H9 (cell line): Measurements from ENCODE around the gene ZFR2. TPM values are rescaled to one million over a fixed set of nuclear protein-coding genes. Genes with fewer than 3 reads are reported as not detected.

ENCODE experiments used
- DNase-seq: peaks from one replicate; pipeline ENCODE4 v3.0.0-alpha.2; 2017
- H2AFZ ChIP-seq: one replicate; pipeline ENCODE4 v1.6.1; 2013; ENCODE audit warnings: mild to moderate bottlenecking, low read length, control low read depth, moderate library complexity
- H2AK5ac ChIP-seq: 2 replicates; pipeline ENCODE4 v1.6.1; 2013; ENCODE audit warnings: low read length, control low read depth, mixed read lengths; ENCODE audit not compliant: insufficient read length
- H2BK120ac ChIP-seq: one replicate; pipeline ENCODE4 v1.6.1; 2013; ENCODE audit warnings: low read depth, mild to moderate bottlenecking, low read length, control low read depth, inconsistent platforms; ENCODE audit not compliant: poor library complexity, severe bottlenecking
- H2BK12ac ChIP-seq: 2 replicates; pipeline ENCODE4 v1.6.1; 2013; ENCODE audit warnings: low read length, control low read depth, mixed read lengths, low read depth; ENCODE audit not compliant: insufficient read length
- H2BK15ac ChIP-seq: 2 replicates; pipeline ENCODE4 v1.6.1; 2013; ENCODE audit warnings: low read depth, low read length, control low read depth
- H2BK20ac ChIP-seq: one replicate; pipeline ENCODE4 v1.6.1; 2013; ENCODE audit warnings: low read depth, mild to moderate bottlenecking, low read length, control low read depth, inconsistent platforms; ENCODE audit not compliant: poor library complexity, severe bottlenecking
- H2BK5ac ChIP-seq: 2 replicates; pipeline ENCODE4 v1.6.1; 2013; ENCODE audit warnings: low read length, control low read depth, mixed read lengths; ENCODE audit not compliant: insufficient read length
- H3K14ac ChIP-seq: 2 replicates; pipeline ENCODE4 v1.6.1; 2013; ENCODE audit warnings: low read length, control low read depth; ENCODE audit not compliant: insufficient read depth
- H3K18ac ChIP-seq: 2 replicates; pipeline ENCODE4 v1.6.1; 2013; ENCODE audit warnings: low read depth, mild to moderate bottlenecking, mixed read lengths, low read length, control low read depth; ENCODE audit not compliant: insufficient read length
- H3K23ac ChIP-seq: 2 replicates; pipeline ENCODE4 v1.6.1; 2013; ENCODE audit warnings: low read length, control low read depth, mixed read lengths, low read depth; ENCODE audit not compliant: insufficient read length
- H3K23me2 ChIP-seq: 2 replicates; pipeline ENCODE4 v1.6.1; 2013; ENCODE audit warnings: low read depth, mild to moderate bottlenecking, mixed read lengths, low read length, control low read depth; ENCODE audit not compliant: insufficient read length, poor library complexity, severe bottlenecking
- H3K27ac ChIP-seq: 2 replicates; pipeline ENCODE4 v1.5.1; 2013; ENCODE audit warnings: low read length, control low read depth, mixed read lengths, low read depth; ENCODE audit not compliant: insufficient read length
- H3K27me3 ChIP-seq: 2 replicates; pipeline ENCODE4 v1.6.1; 2013; ENCODE audit warnings: low read length, control low read depth, inconsistent platforms; ENCODE audit not compliant: insufficient read depth
- H3K4ac ChIP-seq: 2 replicates; pipeline ENCODE4 v1.6.1; 2013; ENCODE audit warnings: low read depth, mild to moderate bottlenecking, control low read depth, inconsistent platforms, low read length, moderate library complexity
- H3K4me1 ChIP-seq: 2 replicates; pipeline ENCODE4 v1.6.1; 2013; ENCODE audit warnings: low read length, control low read depth, inconsistent platforms; ENCODE audit not compliant: insufficient read depth
- H3K4me2 ChIP-seq: 2 replicates; pipeline ENCODE4 v1.6.1; 2013; ENCODE audit warnings: low read length, control low read depth, mixed read lengths; ENCODE audit not compliant: insufficient read length, insufficient read depth
- H3K56ac ChIP-seq: 2 replicates; pipeline ENCODE4 v1.6.1; 2013; ENCODE audit warnings: low read depth, mild to moderate bottlenecking, mixed read lengths, low read length, control low read depth; ENCODE audit not compliant: insufficient read length
- H3K79me1 ChIP-seq: 2 replicates; pipeline ENCODE4 v1.6.1; 2013; ENCODE audit warnings: low read depth, mild to moderate bottlenecking, moderate library complexity, low read length, control low read depth, inconsistent platforms; ENCODE audit not compliant: insufficient read depth, poor library complexity, severe bottlenecking
- H3K79me2 ChIP-seq: 2 replicates; pipeline ENCODE4 v1.6.1; 2013; ENCODE audit warnings: low read length, control low read depth, inconsistent platforms; ENCODE audit not compliant: insufficient read depth
- H3K9ac ChIP-seq: 2 replicates; pipeline ENCODE4 v1.6.1; 2013; ENCODE audit warnings: low read length, control low read depth, mixed read lengths; ENCODE audit not compliant: insufficient read length; ENCODE audit errors: extremely low read depth
- H3K9me3 ChIP-seq: one replicate; pipeline ENCODE4 v1.6.1; 2013; ENCODE audit warnings: low read depth, low read length, inconsistent platforms; ENCODE audit not compliant: control insufficient read depth
- H3T11ph ChIP-seq: one replicate; pipeline ENCODE4 v1.6.1; 2013; ENCODE audit warnings: mild to moderate bottlenecking, low read length, control low read depth, inconsistent platforms
- H4K20me1 ChIP-seq: one replicate; pipeline ENCODE4 v1.6.1; 2013; ENCODE audit not compliant: control insufficient read depth, insufficient read length, insufficient read depth
- H4K5ac ChIP-seq: 2 replicates; pipeline ENCODE4 v1.6.1; 2013; ENCODE audit warnings: low read depth, mild to moderate bottlenecking, mixed read lengths, low read length, control low read depth; ENCODE audit not compliant: insufficient read length
- H4K8ac ChIP-seq: replicated peaks from 2 replicates; pipeline ENCODE4 v1.6.1; 2013; ENCODE audit warnings: low read length, control low read depth, mixed read lengths, low read depth; ENCODE audit not compliant: insufficient read length
- H4K91ac ChIP-seq: 2 replicates; pipeline ENCODE4 v1.6.1; 2013; ENCODE audit warnings: low read depth, mild to moderate bottlenecking, moderate library complexity, mixed read lengths, low read length, control low read depth; ENCODE audit not compliant: insufficient read length
- H3K27ac Mint-ChIP-seq, 3 experiments: 2 replicates in 2 of 3; 3 replicates in 1 of 3; pipeline ENCODE4 v1.8.0; 2020 to 2021; ENCODE audit warnings: mixed read lengths in 3 of 3, mild to moderate bottlenecking in 1 of 3, moderate library complexity in 1 of 3
- H3K27me3 Mint-ChIP-seq: 2 replicates; pipeline ENCODE4 v1.8.0; 2021; ENCODE audit warnings: low read depth, mild to moderate bottlenecking, moderate library complexity, mixed read lengths
- H3K36me3 Mint-ChIP-seq, 3 experiments: 2 replicates in 2 of 3; 3 replicates in 1 of 3; pipeline ENCODE4 v1.8.0; 2020 to 2021; ENCODE audit warnings: low read depth in 3 of 3, mixed read lengths in 3 of 3; ENCODE audit not compliant: insufficient read depth in 1 of 3
- H3K4me1 Mint-ChIP-seq, 2 experiments: 2 replicates each; pipeline ENCODE4 v1.8.0; 2020; ENCODE audit warnings: mixed read lengths in 2 of 2
- H3K4me3 Mint-ChIP-seq, 2 experiments: 2 replicates in 1 of 2; 3 replicates in 1 of 2; pipeline ENCODE4 v1.8.0; 2020 to 2021; ENCODE audit warnings: mild to moderate bottlenecking in 2 of 2, mixed read lengths in 2 of 2, moderate library complexity in 1 of 2
- H3K9me3 Mint-ChIP-seq, 2 experiments: 2 replicates in 1 of 2; 3 replicates in 1 of 2; pipeline ENCODE4 v1.8.0; 2020; ENCODE audit warnings: mild to moderate bottlenecking in 2 of 2, mixed read lengths in 2 of 2, moderate library complexity in 1 of 2
- WGBS: extraction: QIAGEN DNeasy Blood & Tissue Kit; methylation state at CpG from one replicate; pipeline ENCODE4 v1.1.7; 2013; ENCODE audit warnings: missing lambda C conversion rate, low lambda C conversion rate, mixed read lengths; ENCODE audit not compliant: insufficient read length; ENCODE audit errors: extremely low coverage; 5-methylcytosine and 5-hydroxymethylcytosine counted together
- total RNA-seq: library from RNA; stranded (reverse); gene quantifications from 2 replicates; pipeline ENCODE4 v1.2.1, GENCODE V29; 2021
- TF ChIP-seq, protein P1 (sequence below): fragments of 200-600 bp; sonication (generic); conservative IDR thresholded peaks from 3 replicates; pipeline ENCODE4 v1.8.0; 2021; ENCODE audit warnings: antibody characterized with exemption, mild to moderate bottlenecking

ZFR2 gene
- total RNA-seq, 1 experiment from 2014 or later, result 18.3 TPM

DNA sequence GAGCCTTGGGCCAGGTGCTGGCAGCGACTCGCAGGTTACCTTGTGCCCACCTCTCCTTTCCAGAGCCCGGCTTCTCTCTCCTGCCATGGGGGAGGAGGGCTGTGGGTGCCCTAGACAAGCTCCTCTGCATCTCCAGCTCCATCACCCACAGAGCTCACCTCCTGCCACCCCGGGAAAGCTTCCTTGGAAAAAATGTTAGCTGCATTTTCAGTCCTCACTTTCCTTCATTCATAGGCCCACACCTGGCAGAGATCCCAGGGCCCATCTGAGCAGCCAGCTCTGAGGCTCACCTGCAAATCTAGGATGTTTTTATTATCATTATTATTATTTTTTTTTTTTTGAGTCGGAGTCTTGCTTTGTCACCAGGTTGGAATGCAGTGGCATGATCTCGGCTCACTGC lies 36.8 kb downstream of the ZFR2 start:
- no CpG with 5 or more reads among the region's 6 CpGs for WGBS
- no peak overlapping the region for H3T11ph ChIP-seq
- no peak overlapping the region for H2AFZ ChIP-seq
- H3K9me3 ChIP-seq, result no peaks in the 10 kb centered on the region
- no peak overlapping the region for H3K27ac ChIP-seq
- H2BK5ac ChIP-seq, result no peak overlapping the region
- no peak overlapping the region for H2BK12ac ChIP-seq
- no peaks in the 10 kb centered on the region for H3K23me2 ChIP-seq
- no peak overlapping the region for H3K4me2 ChIP-seq
- no peaks in the 10 kb centered on the region for H3K79me2 ChIP-seq
- Mint-ChIP-seq H3K4me1 (no peaks in the 10 kb centered on the region), H3K36me3 (no peaks in the 10 kb centered on the region; a peak in 1 of 7 replicates), H3K9me3 (peaks cover 2 to 3% of the 10 kb centered on the region in 2 experiments; a peak in 3 of 5 replicates), H3K27ac (peak overlapping the region in 1 of 3 experiments; percentile 87; a peak in 1 of 7 replicates), H3K27me3 (no peaks in the 10 kb centered on the region), H3K4me3 (no peak overlapping the region)
- H3K18ac ChIP-seq, result no peak overlapping the region
- no peak overlapping the region for H2BK120ac ChIP-seq
- DNase-seq, result no peak
- H4K8ac ChIP-seq, result no peak overlapping the region
- H3K4ac ChIP-seq, result no peak overlapping the region
- H3K56ac ChIP-seq, result no peak overlapping the region
- no peak overlapping the region for H3K23ac ChIP-seq
- H4K5ac ChIP-seq, result no peak overlapping the region
- no peak overlapping the region for H2AK5ac ChIP-seq
- H3K9ac ChIP-seq, result no peak overlapping the region
- H3K27me3 ChIP-seq, result no peaks in the 10 kb centered on the region
- H2BK20ac ChIP-seq, result no peak overlapping the region
- H4K91ac ChIP-seq, result no peak overlapping the region
- no peaks in the 10 kb centered on the region for H4K20me1 ChIP-seq
- H2BK15ac ChIP-seq, result no peak overlapping the region
- no peaks in the 10 kb centered on the region for H3K4me1 ChIP-seq
- TF ChIP-seq, protein P1, sequence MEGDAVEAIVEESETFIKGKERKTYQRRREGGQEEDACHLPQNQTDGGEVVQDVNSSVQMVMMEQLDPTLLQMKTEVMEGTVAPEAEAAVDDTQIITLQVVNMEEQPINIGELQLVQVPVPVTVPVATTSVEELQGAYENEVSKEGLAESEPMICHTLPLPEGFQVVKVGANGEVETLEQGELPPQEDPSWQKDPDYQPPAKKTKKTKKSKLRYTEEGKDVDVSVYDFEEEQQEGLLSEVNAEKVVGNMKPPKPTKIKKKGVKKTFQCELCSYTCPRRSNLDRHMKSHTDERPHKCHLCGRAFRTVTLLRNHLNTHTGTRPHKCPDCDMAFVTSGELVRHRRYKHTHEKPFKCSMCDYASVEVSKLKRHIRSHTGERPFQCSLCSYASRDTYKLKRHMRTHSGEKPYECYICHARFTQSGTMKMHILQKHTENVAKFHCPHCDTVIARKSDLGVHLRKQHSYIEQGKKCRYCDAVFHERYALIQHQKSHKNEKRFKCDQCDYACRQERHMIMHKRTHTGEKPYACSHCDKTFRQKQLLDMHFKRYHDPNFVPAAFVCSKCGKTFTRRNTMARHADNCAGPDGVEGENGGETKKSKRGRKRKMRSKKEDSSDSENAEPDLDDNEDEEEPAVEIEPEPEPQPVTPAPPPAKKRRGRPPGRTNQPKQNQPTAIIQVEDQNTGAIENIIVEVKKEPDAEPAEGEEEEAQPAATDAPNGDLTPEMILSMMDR, result no peak
- no peak overlapping the region for H3K14ac ChIP-seq
- no peaks in the 10 kb centered on the region for H3K79me1 ChIP-seq
